HG03097 (cell line): Measurements from ENCODE around the gene RBKS.
"Not testable (repeated sequence)": the region's sequence is repeated elsewhere in the genome, so short reads cannot be mapped to it uniquely, and the experiment has no call there.

Experiments
- ATAC-seq: cut with Tn5 transposase; IDR thresholded peaks from one replicate; pipeline ENCODE4 v1.9.1; 2021; ENCODE audit not compliant: unreplicated experiment, low FRiP score

RBKS gene

DNA sequence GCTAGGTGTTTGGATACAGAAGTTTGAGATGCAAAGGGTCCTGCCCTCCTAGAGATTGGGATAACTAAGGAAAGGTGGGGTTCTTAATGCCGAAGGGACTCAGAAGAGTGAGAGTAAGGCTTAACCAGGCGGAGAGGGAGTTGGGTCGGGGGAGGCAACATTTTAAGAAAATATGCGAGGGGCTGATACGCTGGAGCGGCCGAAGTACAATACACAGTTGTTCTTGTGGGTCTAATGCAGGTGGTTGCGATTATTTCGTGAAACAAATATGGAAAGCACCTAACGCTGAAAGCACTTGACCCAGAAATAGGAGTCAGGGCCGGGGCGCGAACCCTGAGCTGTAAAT lies 119.0 kb downstream of the RBKS start:
- ATAC-seq = no peak

DNA sequence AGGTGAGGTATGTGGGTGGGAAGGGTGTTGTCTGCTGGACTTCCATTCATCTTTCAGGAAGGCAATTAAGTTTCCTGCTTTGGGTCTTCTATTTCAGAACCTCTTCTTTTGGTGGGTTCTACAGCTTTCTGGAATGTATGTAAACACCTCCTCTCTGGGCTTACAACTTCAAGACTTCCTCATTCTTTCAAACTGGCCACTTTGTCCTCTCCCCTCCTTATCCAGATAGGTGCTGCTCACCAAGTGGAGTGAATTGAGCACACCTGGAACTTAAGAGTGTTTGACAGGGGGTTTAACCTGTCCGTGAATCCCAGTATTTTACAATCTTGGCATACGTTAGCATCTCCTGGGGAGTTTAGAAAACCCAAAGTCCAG lies 123.9 kb downstream of the RBKS start:
- no peak for ATAC-seq

DNA sequence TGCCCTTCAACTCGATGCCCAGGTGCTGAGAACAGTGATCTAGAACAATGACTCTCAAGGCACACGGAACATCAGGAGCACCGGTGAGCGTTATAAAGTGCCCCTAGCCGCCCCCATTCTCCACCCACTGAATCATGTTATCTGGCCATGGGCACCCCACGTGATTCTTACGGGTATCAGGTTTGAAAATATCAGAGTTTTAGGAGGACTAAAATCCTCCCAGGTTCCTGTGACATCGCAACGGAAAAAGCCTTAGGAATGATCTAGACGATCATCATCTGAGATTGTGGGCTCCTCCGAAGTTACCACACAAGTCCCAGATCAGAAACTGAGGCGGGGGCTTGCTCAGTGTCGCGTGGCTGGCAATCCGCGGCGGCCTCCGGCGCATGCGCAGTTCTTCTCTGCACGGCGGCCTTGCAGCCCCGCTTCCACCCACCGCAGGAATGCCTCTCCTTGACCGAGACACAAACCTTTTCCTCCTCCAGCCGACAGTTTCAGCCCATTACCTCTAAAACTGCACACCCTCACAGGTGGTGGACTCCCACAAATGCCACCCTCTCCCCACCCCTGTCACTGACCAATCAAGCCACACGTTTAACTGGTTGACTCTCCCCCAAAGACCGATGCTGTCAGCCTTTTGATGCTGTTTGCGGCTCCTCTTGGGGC lies 124.4 kb downstream of the RBKS start:
- ATAC-seq = no peak

DNA sequence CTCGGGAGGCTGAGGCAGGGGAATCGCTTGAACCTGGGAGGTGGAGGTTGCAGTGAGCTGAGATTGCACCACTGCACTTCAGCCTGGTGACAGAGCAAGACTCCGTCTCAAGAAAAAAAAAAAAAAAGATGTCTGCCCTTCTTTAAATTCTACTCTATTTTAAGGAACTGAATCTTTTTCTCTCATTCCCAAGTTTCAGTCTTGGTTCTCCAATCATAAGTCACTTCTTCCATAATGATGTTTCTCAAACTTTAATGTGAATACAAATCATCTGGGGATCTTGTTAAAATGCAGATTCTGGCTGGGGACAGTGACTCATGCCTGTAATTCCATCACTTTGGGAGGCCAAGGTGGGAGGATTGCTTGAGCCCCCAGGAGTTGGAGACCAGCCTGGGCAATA lies 125.7 kb downstream of the RBKS start:
- not testable (repeated sequence) for ATAC-seq

DNA sequence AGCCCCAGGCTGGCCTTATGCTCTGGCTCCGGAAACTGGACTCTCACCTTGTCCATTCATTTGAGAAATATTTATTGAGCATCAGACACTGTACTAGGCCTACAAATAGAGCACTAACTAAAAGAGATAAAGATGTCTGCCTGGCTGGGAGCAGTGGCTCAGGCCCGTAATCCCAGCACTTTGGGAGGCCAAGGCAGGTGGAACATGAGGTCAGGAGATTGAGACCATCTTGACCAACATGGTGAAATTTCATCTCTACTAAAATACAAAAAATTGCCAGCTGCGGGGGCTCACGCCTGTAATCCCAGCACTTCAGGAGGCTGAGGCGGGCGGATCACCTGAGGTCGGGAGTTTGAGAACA lies 126.3 kb downstream of the RBKS start:
- ATAC-seq = no peak

DNA sequence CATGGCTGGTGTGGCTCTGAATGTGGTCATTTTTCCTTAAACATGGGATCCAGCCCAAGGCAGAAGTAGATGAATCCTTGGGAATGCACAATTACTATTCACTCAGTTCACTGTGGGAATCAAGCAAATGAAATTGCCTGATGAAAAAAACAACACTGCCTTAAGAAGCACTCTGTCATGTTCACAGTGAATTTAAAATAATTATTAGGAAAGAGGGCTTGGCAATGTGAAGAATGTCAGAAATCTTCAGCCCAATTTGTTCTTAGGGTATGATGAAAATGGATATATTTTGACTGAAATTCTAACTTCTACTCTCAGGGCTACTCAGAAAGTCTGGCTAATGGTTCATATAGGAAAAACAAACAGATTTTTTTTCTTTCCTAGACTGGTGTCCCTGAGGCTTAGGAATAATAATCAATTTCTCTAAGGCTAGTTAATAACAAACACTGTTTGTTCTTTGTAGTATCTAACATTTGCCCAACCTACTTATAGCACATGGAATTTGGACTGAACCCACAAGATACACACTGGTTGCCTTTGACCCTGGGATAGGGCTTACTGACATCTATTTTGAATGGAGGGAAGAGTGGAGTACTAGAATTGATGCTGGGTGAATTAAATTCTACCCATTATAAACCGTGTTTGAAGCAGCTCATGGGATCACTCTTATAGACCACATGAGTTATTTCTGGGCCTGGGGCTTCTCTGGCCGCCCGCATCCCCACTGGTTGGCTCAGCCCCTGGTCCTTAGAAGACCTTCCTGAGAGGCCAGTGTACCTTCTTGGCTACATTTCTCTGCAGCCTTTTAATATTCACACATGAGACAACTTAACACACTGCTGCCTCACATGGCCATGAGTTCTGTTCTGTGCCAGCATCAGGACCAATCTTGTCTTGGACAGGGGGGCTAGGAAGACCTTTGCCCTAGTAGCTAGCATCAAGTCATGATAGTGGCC lies 127.0 kb downstream of the RBKS start:
- no peak for ATAC-seq

DNA sequence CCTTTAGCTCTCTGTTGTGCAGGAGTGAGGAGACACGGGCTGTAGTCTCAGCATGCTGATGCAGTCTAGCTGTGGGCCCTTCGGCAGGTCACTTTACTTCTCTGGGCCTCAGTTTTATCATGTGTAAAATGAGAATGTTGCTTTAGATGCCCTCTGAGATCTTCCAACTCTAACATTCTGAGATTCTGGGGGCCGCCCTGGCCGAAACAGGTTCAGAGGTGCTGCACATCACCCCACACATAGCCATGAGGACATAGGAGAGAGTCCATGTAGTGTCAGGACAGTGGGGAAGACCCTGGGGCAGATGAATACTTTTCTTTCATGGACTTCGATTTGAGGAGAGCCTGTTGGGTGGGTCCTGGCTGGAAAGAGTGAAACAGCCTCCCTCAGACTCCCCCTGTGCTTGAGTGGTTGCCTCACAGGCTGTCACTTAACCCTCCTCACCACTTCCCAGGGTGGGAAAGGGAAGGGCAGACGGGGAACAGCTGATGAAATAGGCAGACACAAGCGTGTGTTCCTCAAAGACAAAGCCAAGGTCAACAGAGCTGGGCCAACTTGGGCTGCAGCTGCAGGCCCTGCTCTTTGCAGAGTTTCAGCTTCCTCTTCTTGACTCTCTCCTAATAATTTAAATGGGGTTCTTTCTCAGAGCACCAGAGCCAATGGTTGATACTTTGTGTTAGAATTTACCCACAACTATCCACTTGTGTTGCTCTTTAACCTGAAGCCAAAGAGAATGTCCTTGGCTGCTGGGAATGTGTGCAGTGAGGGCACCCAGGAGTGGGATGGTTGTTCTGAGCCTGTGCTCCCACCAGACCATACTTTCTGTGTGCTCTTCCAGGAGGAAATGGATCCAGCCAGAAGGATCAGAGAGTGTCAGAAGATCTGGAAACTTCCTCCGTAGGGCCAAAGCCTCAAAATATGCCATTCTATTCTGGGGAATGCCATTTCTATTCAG lies 133.4 kb downstream of the RBKS start:
- no peak for ATAC-seq

DNA sequence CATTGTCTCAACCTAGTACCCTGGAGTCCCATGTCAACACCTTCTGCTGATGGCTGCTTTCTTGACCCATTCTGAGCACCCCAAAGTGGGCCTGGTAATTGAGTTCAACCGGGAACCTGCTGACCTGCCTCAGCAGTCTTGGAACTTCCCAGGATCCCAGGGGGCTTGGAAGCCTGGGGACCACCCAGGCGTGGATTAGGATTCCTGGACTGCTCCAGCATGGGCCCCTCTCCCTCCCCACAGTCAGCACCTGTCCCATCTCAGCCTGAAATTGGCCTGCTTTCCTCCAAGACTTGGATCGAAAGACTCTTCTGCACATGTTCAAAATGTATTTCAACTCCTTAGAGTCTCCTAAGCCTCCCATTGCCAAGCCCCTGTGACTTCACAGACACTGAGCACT lies 134.1 kb downstream of the RBKS start:
- ATAC-seq = no peak

DNA sequence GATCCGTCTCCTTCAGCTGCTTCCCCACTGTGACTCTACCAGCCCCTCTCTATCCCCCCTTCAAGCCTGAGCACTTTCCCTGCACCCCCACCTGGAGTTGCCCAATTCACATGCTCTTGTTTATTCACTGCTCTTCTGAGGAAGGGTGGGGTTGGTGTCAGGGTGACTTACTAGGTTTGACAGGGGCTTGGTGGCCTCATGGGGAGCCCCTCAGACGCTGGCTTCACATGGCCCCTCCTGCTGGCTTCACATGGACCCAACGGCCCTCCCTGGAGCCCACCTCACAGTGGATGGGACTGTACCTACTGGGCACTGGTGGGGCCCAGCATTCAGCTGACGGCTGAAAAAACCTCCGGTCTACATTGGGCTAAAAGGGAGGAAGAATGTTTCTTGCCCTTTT lies 135.4 kb downstream of the RBKS start:
- ATAC-seq = no peak

DNA sequence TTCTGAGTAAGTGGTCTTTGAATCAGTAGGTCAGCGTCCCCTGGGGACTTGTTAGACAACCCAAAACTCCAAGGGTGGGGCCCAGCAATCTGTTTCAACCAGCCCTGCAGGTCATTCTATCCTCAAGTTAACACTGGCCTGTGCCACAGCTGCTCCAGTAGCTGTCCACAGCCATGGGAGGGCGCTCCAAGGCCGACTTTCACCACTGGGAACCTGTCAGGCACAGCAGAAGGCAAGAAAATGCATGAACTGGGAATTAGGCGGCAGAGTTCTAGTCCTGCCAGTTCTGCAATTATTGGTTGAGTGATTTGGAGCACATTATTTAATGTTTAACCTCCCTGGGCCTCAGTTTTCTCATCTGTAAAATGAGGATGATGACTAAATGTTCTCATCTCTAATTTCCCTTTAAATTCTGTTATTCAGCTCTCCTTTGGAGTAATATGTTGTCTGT lies 136.0 kb downstream of the RBKS start:
- no peak for ATAC-seq

DNA sequence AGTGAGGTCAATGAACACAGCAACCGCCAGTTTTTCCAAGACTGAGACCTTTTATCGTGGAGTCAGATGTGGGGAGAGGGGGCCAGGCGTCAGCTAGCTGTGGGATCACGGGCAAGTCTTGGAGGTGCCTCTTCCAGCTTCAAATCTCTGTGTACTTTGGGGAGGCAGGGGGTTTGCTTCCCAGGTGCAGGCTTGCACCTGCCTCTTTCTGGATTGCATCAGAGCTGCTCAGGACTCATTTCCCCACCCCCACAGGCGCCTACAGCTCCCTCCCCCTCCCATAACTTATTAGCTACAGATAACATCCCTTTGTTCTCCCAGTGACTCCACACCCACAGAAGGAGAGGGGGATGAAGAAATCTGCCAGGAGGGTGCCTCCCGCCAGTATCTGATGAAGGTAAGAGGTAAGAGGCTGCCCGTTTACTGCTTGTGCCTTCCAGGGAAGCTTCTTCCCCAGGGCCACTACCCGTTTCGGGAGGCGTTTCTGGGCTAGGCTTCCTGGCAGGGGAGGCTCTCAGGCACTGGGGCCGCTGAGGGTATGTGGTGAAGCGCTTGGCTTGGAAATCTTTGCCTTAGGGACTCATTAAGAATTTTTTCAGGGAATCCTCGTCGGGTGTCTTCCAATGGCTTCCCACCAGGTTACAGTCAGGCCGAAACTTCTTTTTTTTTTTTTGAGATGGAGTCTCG lies 137.5 kb downstream of the RBKS start:
- ATAC-seq = no peak

DNA sequence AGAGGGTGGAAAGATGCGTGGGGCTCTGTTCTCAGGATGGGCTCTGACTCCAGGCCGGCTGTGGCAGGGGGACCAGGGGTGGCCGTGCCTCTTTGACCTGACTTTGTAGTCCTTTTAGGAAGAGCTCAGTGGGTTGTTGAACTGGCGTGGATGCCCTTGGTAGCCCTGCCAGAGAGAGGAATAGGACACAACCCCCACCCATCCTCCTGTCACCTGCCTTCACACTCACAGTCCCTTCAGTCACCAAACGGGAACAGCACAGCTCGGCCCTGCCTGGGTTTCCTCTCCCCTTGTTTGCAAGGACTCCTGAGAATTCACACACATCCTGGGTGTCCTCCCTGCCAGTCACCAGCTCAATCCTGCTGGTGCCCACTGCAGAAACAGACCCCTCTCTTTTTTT lies 138.8 kb downstream of the RBKS start:
- ATAC-seq = no peak

DNA sequence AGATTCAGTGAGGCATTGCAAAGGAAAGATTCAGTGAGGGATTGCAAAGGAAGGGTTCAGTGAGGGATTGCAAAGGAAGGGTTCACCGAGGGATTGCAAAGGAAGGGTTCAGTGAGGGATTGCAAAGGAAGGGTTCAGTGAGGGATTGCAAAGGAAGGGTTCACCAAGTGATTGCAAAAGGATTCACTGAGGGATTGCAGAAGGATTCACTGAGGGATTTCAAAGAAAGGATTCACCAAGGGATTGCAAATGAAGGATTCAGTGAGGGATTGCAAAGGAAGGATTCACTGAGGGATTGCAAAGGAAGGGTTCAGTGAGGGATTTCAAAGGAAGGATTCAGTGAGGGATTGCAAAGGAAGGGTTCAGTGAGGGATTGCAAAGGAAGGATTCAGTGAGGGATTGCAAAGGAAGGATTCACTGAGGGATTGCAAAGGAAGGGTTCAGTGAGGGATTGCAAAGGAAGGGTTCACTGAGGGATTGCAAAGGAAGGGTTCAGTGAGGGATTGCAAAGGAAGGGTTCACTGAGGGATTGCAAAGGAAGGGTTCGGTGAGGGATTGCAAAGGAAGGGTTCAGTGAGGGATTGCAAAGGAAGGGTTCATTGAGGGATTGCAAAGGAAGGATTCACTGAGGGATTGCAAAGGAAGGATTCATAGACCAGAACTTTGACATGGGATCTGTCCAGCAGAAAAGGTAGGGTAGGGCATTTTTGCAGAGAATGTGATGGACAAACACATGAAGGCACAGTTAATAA lies 141.2 kb downstream of the RBKS start:
- not testable (repeated sequence) for ATAC-seq

DNA sequence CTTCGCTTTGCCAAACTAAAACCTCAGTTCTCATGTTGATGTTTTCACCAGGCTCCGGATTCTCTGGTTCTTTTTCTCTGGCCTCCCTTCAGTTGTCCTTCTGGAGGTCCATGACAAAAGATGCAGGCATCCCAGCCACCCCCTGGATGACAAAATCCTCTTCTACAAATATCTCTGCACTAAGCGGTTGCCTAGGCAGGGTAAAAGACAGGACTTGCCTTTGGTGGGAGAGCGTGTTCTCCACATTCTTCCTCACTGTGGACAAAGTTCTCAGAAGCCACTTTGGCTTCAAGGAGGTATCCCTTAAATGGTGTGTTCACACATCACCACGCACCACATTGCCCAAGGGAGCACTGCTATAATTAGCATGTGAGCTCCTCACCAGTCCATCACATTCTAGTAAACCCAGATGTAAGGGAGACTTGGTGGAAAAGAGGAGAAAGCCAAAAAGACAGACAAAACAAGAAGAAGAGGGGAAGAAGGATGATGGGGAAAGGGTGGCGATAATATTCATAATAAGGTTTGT lies 142.3 kb downstream of the RBKS start:
- ATAC-seq = no peak

DNA sequence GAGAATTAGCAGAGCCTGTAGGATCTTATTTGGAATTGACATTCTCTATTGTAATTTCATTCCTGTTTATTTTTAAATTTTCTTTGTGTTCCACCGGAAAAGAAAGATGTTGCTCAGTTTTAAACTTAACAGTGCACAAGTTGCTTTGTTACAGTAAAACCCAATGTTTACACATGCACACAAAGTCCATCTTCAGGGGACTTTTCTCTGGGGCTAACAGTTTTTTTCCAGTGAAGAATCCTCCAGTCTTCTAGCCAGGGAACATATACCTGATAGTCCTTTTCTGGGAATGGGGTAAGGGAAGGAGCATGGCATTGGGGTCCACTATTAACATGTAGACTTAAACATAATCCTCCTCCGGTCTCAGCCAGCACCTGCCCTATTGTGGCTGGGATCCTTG lies 143.9 kb downstream of the RBKS start:
- ATAC-seq = no peak

DNA sequence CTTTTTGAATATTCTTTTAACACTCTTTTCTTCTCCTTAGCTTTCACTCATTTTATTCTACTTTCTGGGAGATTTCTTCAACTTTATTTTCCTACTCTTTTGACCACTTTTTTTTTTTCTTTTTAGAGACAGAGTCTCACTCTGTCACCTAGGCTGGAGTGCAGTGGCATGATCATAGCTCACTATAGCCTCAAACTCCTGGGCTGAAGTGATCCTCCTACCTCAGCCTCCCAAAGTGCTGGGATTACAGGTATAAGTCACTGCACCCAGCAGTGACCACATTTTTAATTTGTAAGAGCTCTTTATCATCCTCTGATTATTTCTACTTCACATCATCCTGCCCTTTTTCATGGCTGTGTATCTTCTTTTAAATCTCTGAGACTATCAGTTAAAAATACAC lies 144.7 kb downstream of the RBKS start:
- not testable (repeated sequence) for ATAC-seq

DNA sequence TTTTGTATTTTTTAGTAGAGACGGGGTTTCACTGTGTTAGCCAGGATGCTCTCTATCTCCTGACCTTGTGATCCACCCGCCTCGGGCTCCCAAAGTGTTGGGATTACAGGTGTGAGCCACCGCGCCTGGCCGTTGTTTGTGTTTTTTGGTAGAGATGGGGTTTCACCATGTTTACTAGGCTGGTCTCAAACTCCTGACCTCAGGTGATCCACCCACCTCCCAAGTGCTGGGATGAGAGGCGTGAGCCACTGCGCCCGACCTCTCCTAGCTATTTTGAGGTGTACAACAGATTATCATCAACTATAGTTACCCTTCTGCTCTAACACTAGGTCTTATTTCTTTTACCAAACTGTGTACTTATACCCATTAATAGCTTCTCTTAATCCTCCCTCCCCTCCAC lies 147.6 kb downstream of the RBKS start:
- ATAC-seq = no peak

DNA sequence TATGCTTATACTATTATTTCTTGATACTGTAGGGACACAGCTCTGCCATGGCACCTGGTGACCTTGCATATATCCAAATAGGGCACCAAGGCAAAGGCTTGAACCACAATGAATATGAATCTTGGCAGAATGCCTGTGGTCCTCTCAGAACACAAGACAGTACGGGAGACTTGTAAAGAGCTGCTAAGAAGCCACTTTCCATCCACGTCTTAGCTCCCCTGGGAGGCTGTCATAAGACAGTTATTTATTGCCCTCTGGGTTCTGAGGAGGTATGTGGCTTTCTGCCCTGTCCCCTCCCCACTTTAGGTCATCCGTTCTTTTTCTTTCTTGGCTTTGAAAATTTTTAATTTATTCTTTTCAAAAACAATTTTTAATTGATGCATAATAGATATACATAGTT lies 148.5 kb downstream of the RBKS start:
- no peak for ATAC-seq

DNA sequence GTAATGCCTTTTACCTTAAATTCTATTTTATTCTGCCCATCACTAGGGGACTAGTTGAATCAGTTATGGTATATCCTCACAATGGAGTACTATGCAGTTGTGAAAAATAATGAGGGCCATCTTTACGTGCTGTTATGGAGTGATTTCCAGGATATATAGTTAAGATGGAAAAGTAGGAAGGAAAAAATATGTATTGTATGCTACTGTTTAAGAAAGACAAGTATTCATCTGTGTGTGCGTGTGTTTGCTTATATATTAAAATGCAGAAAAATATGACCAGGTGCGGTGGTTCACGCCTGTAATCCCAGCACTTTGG lies 151.2 kb downstream of the RBKS start:
- ATAC-seq = no peak
